Fibroblast of peridontal ligament (primary cell): ENCODE data around the gene SLC35E2B.
A peak's percentile ranks its signal among the peaks of the same experiment; 100 is the strongest.
"Not testable (repeated sequence)": the region's sequence is repeated elsewhere in the genome, so short reads cannot be mapped to it uniquely, and the experiment has no call there.

Experiments
- DNase-seq: peaks from one replicate; pipeline ENCODE4 v3.0.0-alpha.2; 2010; ENCODE audit errors: extremely low read depth

The SLC35E2B gene

DNA sequence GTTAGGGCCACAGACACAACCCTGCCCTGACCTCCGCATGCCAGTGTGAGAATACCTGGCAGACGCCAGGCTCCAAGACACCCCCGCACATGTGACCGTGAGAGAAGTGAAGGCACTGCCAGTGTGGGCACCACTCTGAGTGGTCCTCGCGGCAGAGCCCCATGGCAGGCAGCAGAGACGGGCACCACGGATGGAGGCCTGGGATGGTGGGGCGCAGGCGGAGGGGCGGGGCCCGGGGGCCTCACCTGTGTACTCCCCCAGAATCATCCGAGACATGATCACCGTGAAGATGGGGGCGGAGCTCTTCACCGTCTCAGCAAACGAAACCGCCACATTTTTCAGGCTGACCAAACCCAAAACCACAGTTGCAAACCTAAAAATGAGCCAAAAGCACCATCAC, 17.4 kb downstream of the SLC35E2B start:
- DNase-seq, result not testable (repeated sequence)

DNA sequence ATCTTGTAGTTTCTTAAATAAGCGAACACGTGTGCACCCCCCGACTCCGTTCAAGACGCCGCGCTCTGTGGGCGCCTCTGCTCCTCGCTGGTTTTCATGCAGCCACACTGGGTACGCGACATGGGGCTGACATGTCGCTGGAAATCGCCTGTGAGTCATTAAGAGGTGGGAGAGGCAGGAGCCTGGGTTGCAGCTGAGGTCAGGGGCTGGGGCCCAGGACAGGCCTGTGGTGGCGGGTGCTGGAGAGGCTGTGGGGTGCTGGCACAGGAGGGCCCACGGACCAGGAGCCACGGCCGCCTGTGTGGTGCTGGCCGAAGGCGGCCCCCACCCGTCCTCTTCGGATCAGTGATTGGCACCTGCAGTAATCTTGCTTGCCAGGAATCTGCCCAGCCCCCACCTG, 17.8 kb downstream of the SLC35E2B start:
- DNase-seq, result not testable (repeated sequence)

DNA sequence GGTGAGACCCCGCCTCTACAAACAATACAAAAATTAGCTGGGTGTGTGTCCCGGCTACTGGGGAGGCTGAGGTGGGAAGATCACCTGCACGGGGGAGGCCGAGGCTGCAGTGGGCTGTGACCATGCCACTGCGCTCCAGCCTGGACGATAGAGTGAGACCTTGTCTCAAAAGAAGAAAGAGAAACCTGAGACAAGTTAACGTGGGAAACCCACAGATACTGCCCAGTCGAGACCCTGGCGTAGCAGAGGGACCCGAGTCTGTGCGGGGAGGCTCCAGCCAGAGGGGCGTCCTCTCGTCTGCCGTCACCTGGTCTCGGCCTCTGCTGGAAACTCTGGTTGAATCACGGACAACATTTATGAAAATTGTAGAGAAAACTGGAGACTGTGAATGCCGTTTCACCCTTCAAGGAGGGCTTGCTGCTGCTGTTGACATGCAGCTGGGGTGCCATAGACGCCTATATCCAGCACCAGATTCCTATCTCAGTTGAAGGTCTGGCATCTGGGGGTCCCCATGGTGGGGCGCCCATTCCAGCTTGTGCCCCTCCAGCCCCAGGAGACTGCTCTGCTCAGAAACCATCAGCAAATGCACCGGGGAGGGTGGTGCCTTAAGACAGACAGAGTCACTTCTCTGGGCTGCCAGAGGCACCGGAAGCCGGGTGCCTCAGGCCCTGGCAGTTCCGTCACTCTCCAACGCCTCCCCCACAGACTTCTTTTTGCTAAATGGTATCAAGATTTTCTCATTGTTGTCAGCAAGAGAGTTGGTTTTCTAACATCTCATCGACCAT, 20.2 kb downstream of the SLC35E2B start:
- no peak for DNase-seq

DNA sequence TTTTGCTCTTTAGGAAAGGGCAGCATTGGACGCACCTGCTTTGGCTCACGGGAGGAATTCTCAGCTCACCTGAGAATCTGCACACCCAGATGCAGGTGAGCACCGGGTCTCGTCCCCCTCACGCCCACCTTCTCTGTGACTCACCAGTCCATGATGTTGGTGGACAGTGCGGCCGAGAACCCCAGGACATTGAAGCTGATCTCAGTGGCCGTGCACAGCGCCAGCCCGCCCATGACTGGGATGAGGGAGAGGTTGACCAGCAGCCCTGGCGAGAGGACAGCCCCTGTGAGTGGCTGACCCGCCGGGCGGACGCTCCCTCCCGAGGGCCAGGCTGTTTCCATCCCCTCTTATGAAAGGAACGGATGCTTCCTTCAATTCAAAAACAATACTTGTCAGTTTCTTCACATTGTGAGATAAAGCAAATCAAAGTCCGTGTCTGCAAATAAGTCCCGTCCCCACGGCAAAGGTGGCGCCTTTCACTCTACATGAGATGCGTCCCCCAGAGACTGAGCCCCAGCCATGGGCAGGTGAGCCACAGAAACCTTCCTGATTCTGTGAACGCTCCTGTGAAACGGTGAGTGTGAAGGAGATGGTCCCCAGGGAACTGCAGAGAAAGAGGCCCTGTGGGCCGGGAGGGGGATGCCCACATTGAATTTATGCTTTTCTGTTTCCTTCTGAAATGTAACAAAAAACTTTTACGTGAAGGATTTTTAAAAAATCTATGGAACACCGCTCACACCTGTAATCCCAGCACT, 21.1 kb downstream of the SLC35E2B start:
- DNase-seq, result no peak

GRCh38 chr1:1670866-1671265, 21.7 kb downstream of the SLC35E2B start:
- no peak for DNase-seq

- no peak for DNase-seq
Observed at GRCh38 chr1:1669468-1670440, 22.8 kb downstream of the SLC35E2B start.

- no peak for DNase-seq
Observed at GRCh38 chr1:1666526-1666925, 26.1 kb downstream of the SLC35E2B start.

- DNase-seq, result no peak
Observed at GRCh38 chr1:1665815-1666251, 26.8 kb downstream of the SLC35E2B start.

DNA sequence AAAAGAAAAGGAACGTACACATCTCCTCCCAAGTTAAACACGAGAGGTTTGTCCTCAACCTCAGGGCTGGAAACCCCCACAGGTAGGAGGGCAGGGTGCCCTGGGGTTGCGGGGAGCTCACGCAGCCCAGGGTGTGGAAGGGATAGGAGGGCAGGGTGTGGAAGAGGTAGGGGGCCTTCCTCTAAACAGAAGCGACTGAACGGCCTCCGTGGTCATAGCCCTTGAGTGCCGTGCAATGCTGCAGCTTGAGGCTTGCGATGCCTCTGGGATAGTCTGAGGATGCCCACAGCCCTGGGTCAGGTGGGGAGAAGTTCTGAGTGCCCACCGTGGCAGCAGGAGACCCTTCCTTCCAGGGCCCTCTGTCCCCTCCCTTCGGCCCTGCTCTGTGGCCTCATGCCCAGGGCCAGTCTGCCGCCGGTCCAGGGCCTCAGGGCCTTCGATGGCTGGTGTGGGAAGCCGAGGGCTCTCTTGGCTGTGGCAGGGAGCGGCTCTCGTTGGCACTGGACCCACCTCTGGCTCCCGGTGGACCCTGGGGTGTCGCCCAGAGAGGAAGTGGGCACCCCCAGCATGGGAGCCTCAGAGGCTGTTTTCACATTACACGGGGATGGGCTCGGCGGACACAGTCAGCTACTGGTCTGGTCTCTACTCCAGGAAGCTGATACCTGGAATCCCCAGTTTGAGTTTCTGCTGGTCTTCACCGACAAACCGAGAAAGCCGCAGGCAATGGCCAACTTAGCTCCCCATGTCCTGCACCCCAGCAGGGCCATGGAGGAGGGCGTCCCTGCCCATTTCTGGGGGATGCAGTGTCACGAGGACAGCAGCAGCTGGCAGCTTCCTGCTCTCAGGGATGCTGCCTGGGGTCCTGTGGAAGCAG, 27.4 kb downstream of the SLC35E2B start:
- no peak for DNase-seq

GRCh38 chr1:1664318-1664717, 28.3 kb downstream of the SLC35E2B start:
- DNase-seq, result not testable (repeated sequence)

GRCh38 chr1:1662830-1663560, 29.6 kb downstream of the SLC35E2B start:
- DNase-seq, result peak; percentile 11

DNA sequence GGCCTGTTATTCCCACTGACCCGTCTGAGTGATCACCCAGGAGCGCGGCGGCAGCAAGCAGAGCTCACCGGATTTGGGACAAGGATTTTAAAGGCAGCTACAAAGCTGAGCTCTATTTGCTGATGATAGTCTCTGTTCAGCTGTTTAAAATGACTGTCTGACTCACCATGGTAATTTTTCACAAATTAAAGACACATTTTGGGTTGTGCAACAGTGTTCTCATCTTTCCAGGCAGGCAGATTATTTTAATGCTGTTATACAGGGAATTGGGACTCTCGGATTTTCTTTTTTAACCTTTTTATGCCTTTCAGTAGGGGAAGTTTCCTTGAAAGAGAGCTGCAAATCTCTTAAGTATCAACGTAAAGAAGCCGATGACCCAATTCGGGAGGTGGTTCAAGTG, 30.2 kb downstream of the SLC35E2B start:
- peak; percentile 82 for DNase-seq

GRCh38 chr1:1658583-1659549, 33.7 kb downstream of the SLC35E2B start, which contains the start of gene CDK11B:
Gene CDK11B (minus strand): TSS chr1:1659004. CDS start chr1:1657485, 1,519 bp downstream.
- peak; percentile 94 for DNase-seq

GRCh38 chr1:1648265-1648664, 44.3 kb downstream of the SLC35E2B start:
- DNase-seq, result not testable (repeated sequence)

GRCh38 chr1:1647567-1648241, 44.9 kb downstream of the SLC35E2B start:
- DNase-seq, result not testable (repeated sequence)

DNA sequence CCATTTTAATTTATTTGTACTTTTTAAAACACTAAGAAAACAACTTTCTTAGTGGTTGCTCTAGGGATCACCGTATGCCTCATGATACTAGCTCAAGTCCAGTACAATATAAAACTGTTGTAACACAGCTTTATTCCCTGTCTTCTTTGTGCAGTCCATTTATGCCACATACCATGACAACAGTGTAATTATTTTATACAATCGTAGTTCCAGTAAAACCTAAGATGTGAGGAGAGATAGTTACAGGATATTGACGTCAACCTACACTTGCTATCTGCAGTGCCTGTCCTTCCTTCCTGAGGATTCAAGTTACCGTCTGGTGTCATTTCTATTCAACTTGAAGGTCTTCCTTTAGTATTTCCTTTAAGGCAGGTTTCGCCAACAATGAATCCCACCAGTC, 46.3 kb downstream of the SLC35E2B start:
- not testable (repeated sequence) for DNase-seq

DNA sequence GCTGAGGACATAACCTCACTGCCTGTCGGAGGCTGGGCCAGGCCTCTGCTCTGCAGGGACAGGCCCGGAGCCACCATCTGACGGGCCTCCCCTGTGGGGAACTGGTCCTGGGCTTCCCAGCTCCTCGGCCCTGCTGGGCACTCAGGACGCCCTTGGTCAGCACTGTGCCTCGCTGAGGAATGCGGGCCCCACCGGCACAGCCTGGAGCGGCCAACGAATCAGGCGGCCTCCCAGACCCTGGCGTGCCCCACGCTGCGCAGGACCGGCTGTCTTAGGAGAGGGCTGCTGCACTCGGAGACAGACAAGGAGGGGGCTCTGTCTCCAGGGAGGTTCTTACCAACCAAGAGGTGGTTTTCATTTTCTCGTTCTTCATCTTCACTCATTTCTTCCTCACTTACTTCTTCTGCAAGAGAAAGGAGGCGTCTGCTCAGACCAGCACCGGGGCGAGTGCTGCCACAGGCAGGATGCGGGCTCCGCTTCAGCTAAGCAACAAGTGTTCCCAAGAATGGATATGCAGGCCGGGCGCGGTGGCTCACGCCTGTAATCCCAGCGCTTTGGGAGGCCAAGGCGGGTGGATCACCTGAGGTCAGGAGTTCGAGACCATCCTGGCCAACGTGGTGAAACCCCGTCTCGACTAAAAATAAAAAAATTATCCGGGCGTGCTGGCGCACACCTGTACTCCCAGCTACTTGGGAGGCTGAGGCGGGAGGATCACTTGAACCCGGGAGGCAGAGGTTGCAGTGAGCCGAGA, 51.7 kb downstream of the SLC35E2B start:
- DNase-seq, result not testable (repeated sequence)
